ENCODE data around the gene NPM1.

The NPM1 gene

DNA sequence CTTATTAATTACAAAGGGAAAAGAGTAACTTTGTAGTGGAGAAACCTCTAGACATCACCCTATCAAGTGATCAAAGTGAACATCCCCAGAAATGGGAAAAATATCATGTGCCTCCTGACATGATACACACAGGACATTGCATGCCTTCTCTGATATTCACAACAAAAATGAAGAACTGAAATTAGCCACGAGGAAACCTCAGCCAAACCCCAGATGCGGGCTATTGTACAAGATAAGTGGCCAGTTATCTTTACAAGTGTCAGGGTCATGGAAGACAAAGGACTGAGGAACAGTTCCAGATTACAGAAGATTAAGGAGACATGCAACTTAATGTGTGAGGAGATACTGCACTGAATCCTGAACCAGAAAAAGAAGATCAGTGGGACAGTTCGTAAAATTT is 23.8 kb upstream of the NPM1 start:
- no peak for ATAC-seq

DNA sequence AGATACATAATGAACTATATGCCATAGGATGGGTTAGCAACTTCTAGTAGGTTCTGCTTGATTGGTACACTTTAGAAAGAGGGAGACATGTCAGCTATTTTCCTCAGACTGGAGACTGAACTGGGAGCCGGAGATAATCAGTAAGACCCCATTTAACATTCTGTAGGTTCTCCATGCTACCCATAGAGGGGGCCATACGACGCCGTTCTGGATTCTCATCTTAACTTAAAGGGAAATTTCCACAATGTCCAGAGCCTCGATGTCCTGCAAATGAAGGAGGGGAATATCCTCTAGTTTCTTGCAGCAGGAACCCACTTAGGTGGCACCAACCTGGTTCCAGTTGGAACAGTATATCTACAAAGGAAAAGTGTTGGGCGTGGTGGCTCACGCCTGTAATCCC is 22.3 kb upstream of the NPM1 start:
- ATAC-seq: peak; percentile 44; the same call in 1 of the 3 replicates
- TF ChIP-seq BACH2 (CRISPR knock-in tag; IDR thresholded peaks at IDR 0.05; ENCODE audit: borderline replicate concordance) (no peak), CREB5 (CRISPR knock-in tag; IDR thresholded peaks at IDR 0.05; ENCODE audit: low read depth) (no peak), RARB (CRISPR knock-in tag; IDR thresholded peaks at IDR 0.05) (no peak), TOX (CRISPR knock-in tag; IDR thresholded peaks at IDR 0.05; ENCODE audit: borderline replicate concordance) (no peak), CSDC2 (CRISPR knock-in tag; IDR thresholded peaks at IDR 0.05) (no peak), ZFP30 (CRISPR knock-in tag; IDR thresholded peaks at IDR 0.05) (no peak), ZNF565 (CRISPR knock-in tag; conservative IDR thresholded peaks at IDR 0.05; ENCODE audit: low read depth) (no peak), ZC3H10 (CRISPR knock-in tag; IDR thresholded peaks at IDR 0.05) (no peak), PATZ1 (CRISPR knock-in tag; IDR thresholded peaks at IDR 0.05; ENCODE audit: borderline replicate concordance) (no peak), SNAI2 (CRISPR knock-in tag; IDR thresholded peaks at IDR 0.05) (no peak), ZNF8 (CRISPR knock-in tag; IDR thresholded peaks at IDR 0.05) (no peak), ESRRG (CRISPR knock-in tag; IDR thresholded peaks at IDR 0.05) (no peak), ISL1 (CRISPR knock-in tag; IDR thresholded peaks at IDR 0.05) (no peak), ARNTL (CRISPR knock-in tag; IDR thresholded peaks at IDR 0.05; ENCODE audit: borderline replicate concordance, low read depth) (no peak), OSR1 (CRISPR knock-in tag; IDR thresholded peaks at IDR 0.05) (no peak), TCF4 (CRISPR knock-in tag; IDR thresholded peaks at IDR 0.05; ENCODE audit: borderline replicate concordance) (no peak)
- TF ChIP-seq, protein P1, sequence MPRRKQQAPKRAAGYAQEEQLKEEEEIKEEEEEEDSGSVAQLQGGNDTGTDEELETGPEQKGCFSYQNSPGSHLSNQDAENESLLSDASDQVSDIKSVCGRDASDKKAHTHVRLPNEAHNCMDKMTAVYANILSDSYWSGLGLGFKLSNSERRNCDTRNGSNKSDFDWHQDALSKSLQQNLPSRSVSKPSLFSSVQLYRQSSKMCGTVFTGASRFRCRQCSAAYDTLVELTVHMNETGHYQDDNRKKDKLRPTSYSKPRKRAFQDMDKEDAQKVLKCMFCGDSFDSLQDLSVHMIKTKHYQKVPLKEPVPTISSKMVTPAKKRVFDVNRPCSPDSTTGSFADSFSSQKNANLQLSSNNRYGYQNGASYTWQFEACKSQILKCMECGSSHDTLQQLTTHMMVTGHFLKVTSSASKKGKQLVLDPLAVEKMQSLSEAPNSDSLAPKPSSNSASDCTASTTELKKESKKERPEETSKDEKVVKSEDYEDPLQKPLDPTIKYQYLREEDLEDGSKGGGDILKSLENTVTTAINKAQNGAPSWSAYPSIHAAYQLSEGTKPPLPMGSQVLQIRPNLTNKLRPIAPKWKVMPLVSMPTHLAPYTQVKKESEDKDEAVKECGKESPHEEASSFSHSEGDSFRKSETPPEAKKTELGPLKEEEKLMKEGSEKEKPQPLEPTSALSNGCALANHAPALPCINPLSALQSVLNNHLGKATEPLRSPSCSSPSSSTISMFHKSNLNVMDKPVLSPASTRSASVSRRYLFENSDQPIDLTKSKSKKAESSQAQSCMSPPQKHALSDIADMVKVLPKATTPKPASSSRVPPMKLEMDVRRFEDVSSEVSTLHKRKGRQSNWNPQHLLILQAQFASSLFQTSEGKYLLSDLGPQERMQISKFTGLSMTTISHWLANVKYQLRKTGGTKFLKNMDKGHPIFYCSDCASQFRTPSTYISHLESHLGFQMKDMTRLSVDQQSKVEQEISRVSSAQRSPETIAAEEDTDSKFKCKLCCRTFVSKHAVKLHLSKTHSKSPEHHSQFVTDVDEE (CRISPR knock-in tag; IDR thresholded peaks at IDR 0.05): no peak
- TF ChIP-seq, protein P2, sequence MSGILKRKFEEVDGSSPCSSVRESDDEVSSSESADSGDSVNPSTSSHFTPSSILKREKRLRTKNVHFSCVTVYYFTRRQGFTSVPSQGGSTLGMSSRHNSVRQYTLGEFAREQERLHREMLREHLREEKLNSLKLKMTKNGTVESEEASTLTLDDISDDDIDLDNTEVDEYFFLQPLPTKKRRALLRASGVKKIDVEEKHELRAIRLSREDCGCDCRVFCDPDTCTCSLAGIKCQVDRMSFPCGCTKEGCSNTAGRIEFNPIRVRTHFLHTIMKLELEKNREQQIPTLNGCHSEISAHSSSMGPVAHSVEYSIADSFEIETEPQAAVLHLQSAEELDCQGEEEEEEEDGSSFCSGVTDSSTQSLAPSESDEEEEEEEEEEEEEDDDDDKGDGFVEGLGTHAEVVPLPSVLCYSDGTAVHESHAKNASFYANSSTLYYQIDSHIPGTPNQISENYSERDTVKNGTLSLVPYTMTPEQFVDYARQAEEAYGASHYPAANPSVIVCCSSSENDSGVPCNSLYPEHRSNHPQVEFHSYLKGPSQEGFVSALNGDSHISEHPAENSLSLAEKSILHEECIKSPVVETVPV (CRISPR knock-in tag; IDR thresholded peaks at IDR 0.05): no peak

More for the DNA sequence above, 23.8 kb upstream of the NPM1 start:
- TF ChIP-seq ZNF565 (CRISPR knock-in tag; conservative IDR thresholded peaks at IDR 0.05; ENCODE audit: low read depth) (no peak), TCF4 (CRISPR knock-in tag; IDR thresholded peaks at IDR 0.05; ENCODE audit: borderline replicate concordance) (no peak), ESRRG (CRISPR knock-in tag; IDR thresholded peaks at IDR 0.05) (no peak), ZNF8 (CRISPR knock-in tag; IDR thresholded peaks at IDR 0.05) (no peak)
- TF ChIP-seq, protein P3, sequence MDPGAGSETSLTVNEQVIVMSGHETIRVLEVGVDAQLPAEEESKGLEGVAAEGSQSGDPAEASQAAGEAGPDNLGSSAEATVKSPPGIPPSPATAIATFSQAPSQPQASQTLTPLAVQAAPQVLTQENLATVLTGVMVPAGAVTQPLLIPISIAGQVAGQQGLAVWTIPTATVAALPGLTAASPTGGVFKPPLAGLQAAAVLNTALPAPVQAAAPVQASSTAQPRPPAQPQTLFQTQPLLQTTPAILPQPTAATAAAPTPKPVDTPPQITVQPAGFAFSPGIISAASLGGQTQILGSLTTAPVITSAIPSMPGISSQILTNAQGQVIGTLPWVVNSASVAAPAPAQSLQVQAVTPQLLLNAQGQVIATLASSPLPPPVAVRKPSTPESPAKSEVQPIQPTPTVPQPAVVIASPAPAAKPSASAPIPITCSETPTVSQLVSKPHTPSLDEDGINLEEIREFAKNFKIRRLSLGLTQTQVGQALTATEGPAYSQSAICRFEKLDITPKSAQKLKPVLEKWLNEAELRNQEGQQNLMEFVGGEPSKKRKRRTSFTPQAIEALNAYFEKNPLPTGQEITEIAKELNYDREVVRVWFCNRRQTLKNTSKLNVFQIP (CRISPR knock-in tag; IDR thresholded peaks at IDR 0.05; ENCODE audit: borderline replicate concordance, low read depth): no peak

- no peak for ATAC-seq
- TF ChIP-seq PPARA (CRISPR knock-in tag; IDR thresholded peaks at IDR 0.05; ENCODE audit: borderline replicate concordance) (no peak), PATZ1 (CRISPR knock-in tag; IDR thresholded peaks at IDR 0.05; ENCODE audit: borderline replicate concordance) (no peak), BACH2 (CRISPR knock-in tag; IDR thresholded peaks at IDR 0.05; ENCODE audit: borderline replicate concordance) (no peak), ARNTL (CRISPR knock-in tag; IDR thresholded peaks at IDR 0.05; ENCODE audit: borderline replicate concordance, low read depth) (no peak), ZNF70 (CRISPR knock-in tag; IDR thresholded peaks at IDR 0.05) (no peak), GLIS3 (CRISPR knock-in tag; IDR thresholded peaks at IDR 0.05) (no peak), ZFP30 (CRISPR knock-in tag; IDR thresholded peaks at IDR 0.05) (no peak), RARB (CRISPR knock-in tag; IDR thresholded peaks at IDR 0.05) (no peak)
- TF ChIP-seq, protein P2 (CRISPR knock-in tag; IDR thresholded peaks at IDR 0.05): no peak
These were observed 21.0 kb upstream of the NPM1 start for GRCh38 chr5:171366645-171367044.

Measured in SK-N-SH treated with all-trans-retinoic acid at 6 μM for 48 hours (cell line).